Activated CD4-positive, alpha-beta memory T cell treated with anti-CD3 and anti-CD28 coated beads, Interleukin-2, amount 10 ng/mL, durations not matched to agents 7 days and 5 days (primary cell): ENCODE data around the gene FAM114A1. TPM values are rescaled to one million over a fixed set of nuclear protein-coding genes. Genes with fewer than 3 reads are reported as not detected.
"Not testable (repeated sequence)": the region's sequence is repeated elsewhere in the genome, so short reads cannot be mapped to it uniquely, and the experiment has no call there.

Experiments used
- CTCF ChIA-PET: fragments of 350-600 bp; sonication (Branson Sonifier 250); formaldehyde crosslinking; loops from one replicate; lab custom pipeline; 2021; ENCODE audit warnings: antibody characterized with exemption, inconsistent platforms; lab: Charles Lee
- POLR2A ChIA-PET: fragments of 350-600 bp; sonication (Branson Sonifier 250); formaldehyde crosslinking; loops from one replicate; lab custom pipeline; 2021; ENCODE audit warnings: antibody characterized with exemption; lab: Charles Lee
- DNase-seq: peaks from one replicate; pipeline ENCODE4 v3.0.0-alpha.2; 2020
- H3K27ac Mint-ChIP-seq: one replicate; pipeline ENCODE4 v1.8.0; 2021; ENCODE audit warnings: mild to moderate bottlenecking, mixed read lengths
- H3K27me3 Mint-ChIP-seq: one replicate; pipeline ENCODE4 v1.8.0; 2021; ENCODE audit warnings: mixed read lengths
- H3K36me3 Mint-ChIP-seq: one replicate; pipeline ENCODE4 v1.8.0; 2021; ENCODE audit warnings: low read depth, mixed read lengths
- H3K4me1 Mint-ChIP-seq: one replicate; pipeline ENCODE4 v1.8.0; 2021; ENCODE audit warnings: mixed read lengths
- H3K4me3 Mint-ChIP-seq: one replicate; pipeline ENCODE4 v1.8.0; 2021; ENCODE audit warnings: mild to moderate bottlenecking, mixed read lengths
- H3K9me3 Mint-ChIP-seq: one replicate; pipeline ENCODE4 v1.8.0; 2021; ENCODE audit warnings: mixed read lengths
- total RNA-seq, 2 experiments: library from RNA; stranded (reverse); gene quantifications; one replicate each; pipeline ENCODE4 v1.2.3, GENCODE V29; 2021

Gene FAM114A1
- total RNA-seq, 2 experiments from 2014 or later = 0.18 to 0.33 TPM

GRCh38 chr4:38950159-38950558, 82.6 kb downstream of the FAM114A1 start:
- Mint-ChIP-seq H3K4me1 (peaks cover 37% of the 10 kb centered on the region), H3K4me3 (no peak overlapping the region), H3K27me3 (no peaks in the 10 kb centered on the region), H3K36me3 (no peaks in the 10 kb centered on the region), H3K27ac (no peak overlapping the region), H3K9me3 (no peaks in the 10 kb centered on the region)
- DNase-seq = no peak
- ChIA-PET POLR2A (interaction anchor here (1.2 to 2.7 kb wide), 4 partner anchors 8 to 96 kb away, joined by 4 to 14 read pairs (median 8); no protein-coding TSS in a partner anchor), CTCF (interaction anchor here (0.7 to 3.2 kb wide), 4 partner anchors 47 to 186 kb away, joined by 3 to 10 read pairs (median 4); no protein-coding TSS in a partner anchor)

DNA sequence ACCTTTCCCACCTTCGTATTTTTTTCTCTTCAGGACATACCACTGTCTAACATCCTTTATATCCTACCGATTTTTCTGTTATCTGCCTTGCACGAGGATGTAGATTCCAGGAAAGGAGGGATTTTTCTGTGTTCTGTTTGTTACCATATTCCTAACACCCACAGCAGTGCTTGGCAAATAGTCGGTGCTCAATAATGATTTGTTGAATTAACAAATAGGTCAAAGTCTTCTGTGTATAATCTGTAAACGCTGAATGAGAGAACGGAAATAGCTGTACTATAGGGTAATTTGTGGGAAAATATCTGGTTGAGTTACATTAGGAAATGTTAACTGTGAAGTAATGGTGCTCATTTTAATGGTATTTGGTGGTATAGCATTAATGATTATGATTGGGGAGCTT, 83.1 kb downstream of the FAM114A1 start:
- no peak for DNase-seq
- Mint-ChIP-seq H3K9me3 (peaks cover under 1% of the 10 kb centered on the region), H3K36me3 (no peaks in the 10 kb centered on the region), H3K27ac (no peak overlapping the region), H3K4me1 (peaks cover 37% of the 10 kb centered on the region), H3K4me3 (no peak overlapping the region), H3K27me3 (no peaks in the 10 kb centered on the region)
- ChIA-PET CTCF (interaction anchor here (0.7 to 3.2 kb wide), 3 partner anchors 48 to 185 kb away, joined by 3 to 10 read pairs (median 6); no protein-coding TSS in a partner anchor), POLR2A (interaction anchor here (1.5 to 2.7 kb wide), 2 partner anchors 13 to 96 kb away, joined by 4 to 11 read pairs; no protein-coding TSS in a partner anchor)

DNA sequence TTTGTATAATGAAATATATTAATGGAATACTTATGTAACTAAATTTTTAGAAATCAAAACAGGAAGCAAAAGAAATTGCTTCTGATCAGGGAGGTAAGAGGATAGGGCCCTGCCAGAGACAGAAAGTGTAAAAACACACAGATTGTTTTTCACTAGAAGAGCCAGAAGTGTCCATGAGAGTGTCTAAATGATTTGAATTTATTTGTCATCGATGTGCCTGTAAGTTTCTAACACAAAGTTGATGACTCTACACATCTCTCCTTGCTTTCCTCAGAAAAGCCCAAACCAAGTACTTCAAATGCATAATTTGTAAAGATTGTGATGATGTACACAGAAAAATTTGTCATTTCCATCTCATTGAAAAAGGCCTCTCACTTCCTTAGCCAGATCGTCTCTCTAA, 84.0 kb downstream of the FAM114A1 start:
- CTCF ChIA-PET = interaction anchor here (2.1 kb wide), 1 partner anchor 49 kb away, joined by 6 read pairs; no protein-coding TSS in a partner anchor
- peak overlapping the region; percentile 23 for H3K27ac Mint-ChIP-seq
- peaks cover 41% of the 10 kb centered on the region for H3K4me1 Mint-ChIP-seq
- DNase-seq = no peak
- peaks cover 6% of the 10 kb centered on the region for H3K36me3 Mint-ChIP-seq
- POLR2A ChIA-PET = interaction anchor here (2.7 kb wide), 1 partner anchor 95 kb away, joined by 11 read pairs; no protein-coding TSS in a partner anchor
- H3K27me3 Mint-ChIP-seq = no peaks in the 10 kb centered on the region
- H3K4me3 Mint-ChIP-seq = no peak overlapping the region
- peaks cover 4% of the 10 kb centered on the region for H3K9me3 Mint-ChIP-seq

- Mint-ChIP-seq H3K9me3 (peaks cover 4% of the 10 kb centered on the region), H3K4me3 (no peak overlapping the region), H3K36me3 (peaks cover 6% of the 10 kb centered on the region), H3K4me1 (peaks cover 43% of the 10 kb centered on the region), H3K27me3 (no peaks in the 10 kb centered on the region), H3K27ac (no peak overlapping the region)
- ChIA-PET CTCF (no interaction called here), POLR2A (no interaction called here)
- no peak for DNase-seq
These were observed 84.4 kb downstream of the FAM114A1 start for GRCh38 chr4:38952017-38952416.

- Mint-ChIP-seq H3K36me3 (peaks cover 9% of the 10 kb centered on the region), H3K9me3 (peaks cover 9% of the 10 kb centered on the region), H3K4me3 (no peak overlapping the region), H3K4me1 (peaks cover 46% of the 10 kb centered on the region), H3K27ac (no peak overlapping the region), H3K27me3 (no peaks in the 10 kb centered on the region)
- DNase-seq = no peak
- POLR2A ChIA-PET = no interaction called here
- CTCF ChIA-PET = interaction anchor here (0.5 to 1.3 kb wide), 2 partner anchors 23 to 225 kb away, joined by 3 to 4 read pairs; no protein-coding TSS in a partner anchor
These were observed 87.1 kb downstream of the FAM114A1 start for GRCh38 chr4:38954727-38955126.

DNA sequence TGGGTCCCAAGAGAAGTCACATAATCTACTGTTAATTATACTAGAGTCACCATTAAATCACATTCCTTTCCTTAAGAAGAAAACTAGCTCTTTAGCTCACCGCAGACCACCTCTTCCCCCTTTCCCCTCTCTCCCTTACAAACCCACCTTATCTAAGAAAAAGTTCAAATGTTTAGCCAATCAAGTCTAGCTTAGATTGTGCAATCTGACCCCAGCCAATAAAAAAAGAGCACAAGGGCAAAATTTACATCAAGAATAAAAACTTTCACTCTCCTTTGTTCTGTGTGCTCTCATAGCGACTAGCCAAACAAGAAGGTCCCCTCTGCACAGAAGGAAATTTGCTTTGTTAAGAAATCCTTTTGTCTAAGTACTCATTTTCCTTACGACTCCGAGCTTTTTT, 88.4 kb downstream of the FAM114A1 start:
- Mint-ChIP-seq H3K4me3 (no peak overlapping the region), H3K27ac (no peak overlapping the region), H3K27me3 (no peaks in the 10 kb centered on the region), H3K9me3 (peaks cover 16% of the 10 kb centered on the region), H3K36me3 (peaks cover 12% of the 10 kb centered on the region), H3K4me1 (peaks cover 35% of the 10 kb centered on the region)
- CTCF ChIA-PET = no interaction called here
- POLR2A ChIA-PET = no interaction called here
- no peak for DNase-seq

DNA sequence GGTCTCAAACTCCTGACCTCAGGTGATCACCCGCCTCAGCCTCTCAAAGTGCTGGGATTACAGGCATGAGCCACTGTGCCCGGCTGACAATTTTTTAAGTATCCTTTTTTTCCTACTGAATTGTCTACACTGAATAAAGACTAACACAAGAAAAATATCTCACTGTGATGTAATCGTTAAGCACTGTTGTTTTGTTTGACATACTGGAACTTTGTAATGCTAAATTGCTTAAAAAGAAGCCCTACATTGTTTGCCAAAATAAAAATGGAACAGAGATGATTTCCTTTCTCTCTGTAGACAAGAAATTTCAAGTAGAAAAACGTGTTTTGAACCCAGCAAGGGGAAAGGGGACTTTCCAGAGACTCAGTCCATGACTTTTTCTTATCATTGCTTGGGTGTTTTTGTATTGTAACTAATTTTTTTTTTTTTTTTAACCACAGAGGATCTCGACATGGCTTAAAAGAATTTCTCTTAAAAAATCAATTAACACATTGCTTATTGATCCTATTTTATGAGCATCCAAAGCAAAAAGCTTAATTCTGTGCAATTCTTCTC, 89.7 kb downstream of the FAM114A1 start:
- Mint-ChIP-seq H3K4me3 (no peak overlapping the region), H3K9me3 (peaks cover 19% of the 10 kb centered on the region), H3K27me3 (no peaks in the 10 kb centered on the region), H3K36me3 (peaks cover 16% of the 10 kb centered on the region), H3K27ac (peak overlapping the region; percentile 68), H3K4me1 (peaks cover 27% of the 10 kb centered on the region)
- POLR2A ChIA-PET = interaction anchor here (2.1 to 2.3 kb wide), 2 partner anchors 8 to 27 kb away, joined by 13 to 14 read pairs; no protein-coding TSS in a partner anchor
- CTCF ChIA-PET = interaction anchor here (2.5 kb wide), 1 partner anchor 8 kb away, joined by 6 read pairs; no protein-coding TSS in a partner anchor
- DNase-seq = no peak

DNA sequence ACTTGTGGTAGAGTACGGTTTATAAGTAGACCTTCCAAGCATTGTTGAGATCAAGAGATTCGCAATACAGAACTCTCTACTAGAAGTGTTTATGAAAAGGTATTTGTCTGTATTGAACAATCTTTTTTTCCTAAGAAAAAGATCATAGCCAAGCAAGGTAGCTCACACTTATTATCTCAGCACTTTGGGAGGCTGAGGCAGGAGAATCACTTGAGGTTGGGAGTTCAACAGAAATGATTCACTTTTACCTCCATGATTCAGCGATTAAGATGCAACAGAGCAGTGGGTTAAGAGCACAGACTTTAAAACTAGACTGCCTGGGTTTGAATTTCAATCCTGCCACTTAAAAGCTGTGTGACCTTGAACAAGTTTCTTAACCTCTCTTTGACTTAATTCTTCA, 90.3 kb downstream of the FAM114A1 start:
- POLR2A ChIA-PET = interaction anchor here (1.5 to 2.3 kb wide), 3 partner anchors 9 to 88 kb away, joined by 5 to 14 read pairs (median 13); no protein-coding TSS in a partner anchor

DNA sequence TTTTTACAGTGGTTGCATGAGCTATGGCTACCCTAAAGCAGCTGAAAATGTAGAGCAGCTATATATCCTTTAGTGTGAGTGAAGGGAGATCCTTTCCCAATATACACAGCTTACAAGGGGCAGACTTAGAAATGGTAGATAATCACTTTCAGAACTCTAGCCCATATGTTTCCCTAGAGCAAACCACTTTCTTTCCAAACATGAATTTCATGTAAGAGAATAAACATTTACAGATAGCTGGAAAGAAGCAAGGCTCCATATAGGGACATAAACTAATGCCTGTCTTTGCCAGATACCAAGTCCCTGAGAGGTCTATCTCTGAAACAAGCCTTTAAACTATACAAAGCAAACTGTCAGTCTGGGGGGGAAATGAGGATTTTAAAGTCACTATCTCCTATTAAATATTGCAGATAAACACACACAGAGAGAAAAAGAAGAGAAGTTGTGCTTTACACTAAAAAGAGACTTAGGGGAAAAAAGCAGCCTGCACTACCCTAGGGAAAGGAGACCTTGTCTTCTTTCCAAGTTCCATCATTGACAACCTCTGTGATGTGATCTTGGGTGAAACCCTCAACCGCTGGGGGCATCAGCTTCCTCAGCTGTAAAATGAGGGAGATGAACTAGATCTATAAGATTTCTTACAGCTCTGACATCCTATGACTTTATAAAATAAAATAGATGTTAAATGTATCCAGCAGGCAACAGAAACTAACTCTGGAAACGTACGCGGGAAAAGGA, 91.0 kb downstream of the FAM114A1 start:
- CTCF ChIA-PET = interaction anchor here (1.2 to 2.5 kb wide), 2 partner anchors 10 to 17 kb away, joined by 3 to 6 read pairs; no protein-coding TSS in a partner anchor
- no peaks in the 10 kb centered on the region for H3K27me3 Mint-ChIP-seq
- DNase-seq = no peak
- H3K9me3 Mint-ChIP-seq = peaks cover 19% of the 10 kb centered on the region
- POLR2A ChIA-PET = interaction anchor here (1.5 to 2.3 kb wide), 3 partner anchors 9 to 87 kb away, joined by 5 to 14 read pairs (median 13); no protein-coding TSS in a partner anchor
- H3K4me3 Mint-ChIP-seq = no peak overlapping the region
- H3K27ac Mint-ChIP-seq = peak overlapping the region; percentile 55
- peaks cover 25% of the 10 kb centered on the region for H3K4me1 Mint-ChIP-seq
- H3K36me3 Mint-ChIP-seq = peaks cover 23% of the 10 kb centered on the region

More for the DNA sequence above, 90.3 kb downstream of the FAM114A1 start:
- Mint-ChIP-seq H3K4me1 (peaks cover 25% of the 10 kb centered on the region), H3K9me3 (peaks cover 19% of the 10 kb centered on the region), H3K27me3 (no peaks in the 10 kb centered on the region), H3K4me3 (no peak overlapping the region), H3K36me3 (peaks cover 18% of the 10 kb centered on the region), H3K27ac (peak overlapping the region; percentile 68)
- CTCF ChIA-PET = interaction anchor here (2.5 kb wide), 1 partner anchor 9 kb away, joined by 6 read pairs; no protein-coding TSS in a partner anchor
- DNase-seq = no peak

DNA sequence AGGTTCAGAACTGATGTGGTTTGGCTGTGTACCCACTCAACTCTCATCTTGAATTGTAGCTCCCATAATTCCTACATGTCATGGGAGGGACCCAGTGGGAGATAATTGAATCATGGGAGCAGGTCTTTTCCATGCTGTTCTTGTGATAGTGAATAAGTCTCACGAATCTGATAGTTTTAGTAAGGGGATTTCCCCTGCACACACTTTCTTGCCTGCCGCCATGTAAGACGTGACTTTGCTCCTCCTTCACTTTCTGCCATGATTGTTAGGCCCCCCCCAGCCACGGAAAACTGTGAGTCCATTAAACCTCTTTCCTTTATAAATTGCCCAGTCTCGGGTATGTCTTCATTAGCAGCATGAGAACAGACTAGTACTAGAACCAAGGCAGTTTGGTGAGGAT, 91.6 kb downstream of the FAM114A1 start:
- not testable (repeated sequence) for H3K27ac Mint-ChIP-seq, H3K4me3 Mint-ChIP-seq, H3K27me3 Mint-ChIP-seq, DNase-seq
- Mint-ChIP-seq H3K36me3 (peaks cover 29% of the 10 kb centered on the region), H3K9me3 (peaks cover 21% of the 10 kb centered on the region), H3K4me1 (peaks cover 25% of the 10 kb centered on the region)
- CTCF ChIA-PET = interaction anchor here (1.2 to 2.5 kb wide), 2 partner anchors 10 to 17 kb away, joined by 3 to 6 read pairs; no protein-coding TSS in a partner anchor
- POLR2A ChIA-PET = interaction anchor here (1.5 to 2.3 kb wide), 3 partner anchors 10 to 87 kb away, joined by 5 to 14 read pairs (median 13); no protein-coding TSS in a partner anchor

DNA sequence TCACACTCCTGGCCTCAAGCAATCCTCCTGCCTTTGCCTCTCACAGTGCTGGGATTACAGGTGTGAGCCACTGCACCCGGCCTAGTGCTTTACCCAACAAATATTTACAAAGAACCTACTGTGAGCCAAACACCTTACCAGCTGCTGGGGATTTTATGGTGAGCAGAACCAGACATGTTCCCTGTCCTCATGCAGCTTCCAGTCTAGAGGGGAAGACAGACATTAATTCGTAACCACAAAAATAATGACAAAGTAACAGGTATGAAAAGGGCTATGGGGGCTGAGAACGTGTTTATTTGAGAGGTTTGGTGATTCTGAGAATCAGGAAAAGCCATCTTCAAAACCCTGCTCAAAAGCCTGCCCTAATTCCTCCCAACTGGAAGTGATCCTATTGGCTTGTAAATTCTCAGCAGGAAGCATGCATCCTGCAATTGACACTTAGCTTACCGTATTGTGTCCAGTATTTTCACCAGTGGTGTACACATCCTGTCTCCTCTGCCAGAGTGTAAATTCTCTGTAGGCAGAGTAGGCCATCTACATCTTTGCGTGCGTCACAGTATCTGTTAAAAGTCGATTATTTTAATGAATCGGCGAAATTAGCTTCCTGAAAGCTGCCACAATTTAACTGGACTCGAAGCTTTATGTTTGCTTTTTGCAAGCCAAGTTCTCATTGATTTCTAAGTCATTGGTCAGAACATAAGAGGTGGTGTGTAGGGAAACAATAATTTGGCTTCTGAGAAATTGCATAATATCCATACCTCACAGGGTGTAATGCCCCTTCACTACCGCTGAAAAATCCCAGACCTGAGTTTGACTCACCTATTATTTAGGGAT, 97.6 kb downstream of the FAM114A1 start:
- H3K9me3 Mint-ChIP-seq = peaks cover 9% of the 10 kb centered on the region
- no peak overlapping the region for H3K4me3 Mint-ChIP-seq
- H3K27ac Mint-ChIP-seq = no peak overlapping the region
- ChIA-PET POLR2A (interaction anchor here (0.5 kb wide), 1 partner anchor 1093 kb away, joined by 3 read pairs; no protein-coding TSS in a partner anchor), CTCF (no interaction called here)
- peaks cover 3% of the 10 kb centered on the region for H3K4me1 Mint-ChIP-seq
- H3K27me3 Mint-ChIP-seq = no peaks in the 10 kb centered on the region
- H3K36me3 Mint-ChIP-seq = peaks cover 70% of the 10 kb centered on the region
- no peak for DNase-seq

- H3K27ac Mint-ChIP-seq = no peak overlapping the region
These were observed 98.3 kb downstream of the FAM114A1 start for GRCh38 chr4:38965866-38966265.

More at GRCh38 chr4:38965866-38966265, 98.3 kb downstream of the FAM114A1 start:
- ChIA-PET CTCF (no interaction called here), POLR2A (interaction anchor here (0.5 kb wide), 1 partner anchor 1092 kb away, joined by 3 read pairs; no protein-coding TSS in a partner anchor)
- H3K9me3 Mint-ChIP-seq = peaks cover 6% of the 10 kb centered on the region
- H3K36me3 Mint-ChIP-seq = peaks cover 74% of the 10 kb centered on the region
- H3K4me1 Mint-ChIP-seq = peaks cover 3% of the 10 kb centered on the region
- H3K27me3 Mint-ChIP-seq = no peaks in the 10 kb centered on the region
- DNase-seq = no peak
- no peak overlapping the region for H3K4me3 Mint-ChIP-seq
